Right ventricle myocardium inferior (tissue), 1 donor: ENCODE measurements around the gene RAB6B. TPM values are rescaled to one million over a fixed set of nuclear protein-coding genes. Genes with fewer than 3 reads are reported as not detected.

Source experiments
- ATAC-seq: fragments of 200-7000 bp; cut with Tn5 transposase; one replicate; pipeline ENCODE4 v1.9.1; 2020; ENCODE audit warnings: mild to moderate bottlenecking, moderate library complexity
- DNase-seq: peaks from one replicate; pipeline ENCODE4 v3.0.0; 2021; ENCODE audit errors: missing footprints
- intact Hi-C: fragments of 100-400 bp; cut with DNase I; formaldehyde crosslinking; loops from one replicate; pipeline ENCODE4 v1.11.0; 2022
- total RNA-seq: library from RNA; stranded (reverse); fragmentation: NEBNext Ultra II Directional; extraction: Animal tissue kit (Norgen Biotek cat#: 25700); gene quantifications from one replicate; pipeline ENCODE4 v1.2.1, GENCODE V29; 2021
- donor health status: DM: no; HTN: yes; CAD: no; lungs with severe emphysema.

Gene RAB6B
- total RNA-seq, 1 donor from 2014 or later = 58.8 TPM

DNA sequence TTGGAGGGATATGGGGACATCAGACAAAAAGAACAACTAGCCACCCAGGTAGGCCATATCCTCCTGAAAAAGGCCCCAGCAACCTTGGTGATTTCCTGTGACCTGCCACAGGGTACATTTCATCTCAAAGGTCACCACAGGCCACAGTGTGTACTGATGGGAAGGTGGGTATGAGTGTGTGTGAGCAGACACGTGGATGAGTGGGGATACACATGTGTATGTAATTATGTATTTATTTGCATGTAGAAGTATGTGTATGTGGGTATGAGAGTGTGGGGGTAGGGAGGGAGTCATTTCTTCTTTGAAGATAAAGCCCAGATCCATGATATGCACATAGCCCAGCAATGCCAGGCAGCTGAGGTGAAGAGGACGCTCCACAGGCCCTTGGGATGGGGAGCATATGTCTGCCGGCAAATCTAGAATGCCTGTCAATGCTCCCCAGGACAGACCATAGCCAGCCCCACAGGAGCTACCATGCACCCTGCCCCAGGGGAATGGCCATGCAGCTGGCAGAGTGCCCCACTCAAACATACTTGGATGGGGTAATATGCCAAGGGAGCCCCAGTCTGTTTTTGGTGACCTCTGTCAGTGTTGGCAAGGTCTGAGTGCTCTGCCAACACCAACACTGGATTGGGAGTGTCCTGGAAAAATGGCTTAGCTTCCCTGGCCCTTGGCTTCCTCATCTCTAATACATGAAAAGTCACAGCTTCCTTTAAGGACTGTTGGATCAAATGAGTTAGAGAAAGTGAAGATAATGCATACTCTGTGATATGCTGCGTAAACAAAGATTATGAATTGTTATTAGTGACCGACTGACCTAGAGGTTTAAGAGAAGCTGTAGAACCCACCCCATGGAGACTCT is 42.4 kb downstream of the RAB6B start:
- DNase-seq = no peak
- ATAC-seq = peak; percentile 43
- intact Hi-C loops = no loop called here

DNA sequence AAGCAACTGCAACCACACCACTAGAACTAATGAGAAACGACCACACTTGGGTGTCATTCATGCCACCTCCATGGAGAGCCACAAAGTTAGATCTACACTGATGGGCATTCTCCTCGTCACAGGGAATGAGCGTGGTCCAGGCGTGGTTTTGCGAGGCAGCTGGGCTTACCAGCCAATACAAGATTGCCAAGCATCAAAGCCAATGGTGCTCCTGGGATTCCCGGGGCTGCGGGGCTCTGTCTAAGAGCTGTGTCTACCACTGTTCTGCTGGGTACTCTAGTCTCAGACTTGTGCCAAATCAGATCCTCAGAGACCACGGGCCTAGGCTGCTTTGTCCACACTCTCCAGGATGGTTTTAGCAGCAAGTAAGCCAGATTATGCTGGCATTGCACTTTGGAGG is 43.8 kb downstream of the RAB6B start:
- DNase-seq (no peak), ATAC-seq (no peak)
- intact Hi-C loops = no loop called here

DNA sequence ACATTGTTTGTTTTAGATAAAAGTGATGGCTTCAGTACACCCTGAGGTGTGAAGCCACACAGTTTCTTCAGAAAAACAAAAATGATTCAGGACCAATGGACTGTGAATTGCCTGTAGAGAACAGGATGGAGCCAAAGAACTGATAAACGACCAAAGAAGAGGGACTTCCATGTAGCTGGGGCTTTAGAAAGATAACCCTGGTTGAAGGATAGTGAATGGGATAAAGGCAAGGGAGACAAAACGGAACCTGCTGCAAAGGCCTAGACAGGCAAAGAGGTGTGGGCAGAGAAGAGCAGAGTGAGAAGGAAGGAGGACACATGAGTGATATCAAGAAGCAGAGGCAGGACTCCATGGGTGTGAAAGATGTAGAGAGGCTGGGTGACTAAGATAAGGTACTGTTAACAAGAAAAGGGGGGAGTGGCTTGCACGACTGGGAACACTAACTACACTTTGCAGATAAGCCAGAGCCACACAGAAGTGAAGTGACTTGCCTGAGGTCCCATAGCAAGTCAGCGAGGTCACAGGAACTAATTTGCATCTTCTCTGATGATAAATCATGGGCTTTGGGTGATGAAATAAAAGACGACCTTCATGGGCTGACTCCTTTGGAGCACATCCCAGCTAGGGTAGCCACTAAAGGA is 44.3 kb downstream of the RAB6B start:
- intact Hi-C loops = no loop called here
- ATAC-seq = no peak
- no peak for DNase-seq

DNA sequence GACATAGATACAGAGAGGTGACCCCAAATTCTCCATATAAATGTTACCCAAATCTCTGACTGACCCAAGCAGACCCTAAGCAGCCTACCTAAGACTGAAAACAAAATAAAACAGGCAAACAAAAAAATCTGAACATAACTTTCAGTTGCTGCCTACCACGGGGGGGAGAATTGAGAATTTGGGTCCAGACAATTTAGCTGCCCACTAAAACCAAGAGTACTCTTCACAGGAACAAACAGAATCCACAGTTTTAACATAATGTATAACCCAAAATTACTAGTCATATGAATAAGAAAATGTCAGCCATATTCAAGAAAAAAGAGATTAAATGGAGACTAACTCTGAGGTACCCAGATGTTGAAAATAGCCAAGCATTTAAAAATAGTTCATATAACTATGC is 45.6 kb downstream of the RAB6B start:
- DNase-seq = no peak
- intact Hi-C loops = no loop called here
- ATAC-seq = no peak

DNA sequence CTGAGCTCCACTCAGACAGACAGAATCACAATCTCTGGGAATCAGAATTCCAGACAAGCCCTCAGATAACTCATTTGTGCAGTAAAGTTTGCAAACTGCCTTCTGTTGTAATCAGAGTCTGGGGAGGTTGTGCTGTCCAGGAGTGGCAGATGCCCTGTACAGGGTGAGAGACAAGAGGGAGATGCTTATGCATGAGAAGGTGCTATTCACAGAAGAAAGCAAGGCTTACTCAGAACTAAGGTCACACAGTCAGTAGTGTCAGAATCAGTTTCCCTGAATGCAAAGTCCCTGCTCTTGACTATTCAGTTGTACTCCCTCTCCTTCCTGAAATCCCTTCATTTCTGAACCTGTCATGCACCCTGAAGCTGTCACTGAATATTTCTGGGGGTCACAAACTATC is 46.3 kb downstream of the RAB6B start:
- intact Hi-C loops = no loop called here
- DNase-seq = no peak
- no peak for ATAC-seq

GRCh38 chr3:133845127-133845526 is 50.6 kb downstream of the RAB6B start:
- DNase-seq (no peak), ATAC-seq (no peak)
- intact Hi-C loops = no loop called here

GRCh38 chr3:133843634-133844033 is 52.0 kb downstream of the RAB6B start:
- DNase-seq = no peak
- intact Hi-C loops = no loop called here
- ATAC-seq = peak; percentile 59

GRCh38 chr3:133842158-133842557 is 53.5 kb downstream of the RAB6B start:
- intact Hi-C loops = no loop called here
- ATAC-seq = no peak
- DNase-seq = no peak

- intact Hi-C loops = no loop called here
- ATAC-seq (no peak), DNase-seq (no peak)
These were observed 54.5 kb downstream of the RAB6B start for GRCh38 chr3:133841196-133841595.

DNA sequence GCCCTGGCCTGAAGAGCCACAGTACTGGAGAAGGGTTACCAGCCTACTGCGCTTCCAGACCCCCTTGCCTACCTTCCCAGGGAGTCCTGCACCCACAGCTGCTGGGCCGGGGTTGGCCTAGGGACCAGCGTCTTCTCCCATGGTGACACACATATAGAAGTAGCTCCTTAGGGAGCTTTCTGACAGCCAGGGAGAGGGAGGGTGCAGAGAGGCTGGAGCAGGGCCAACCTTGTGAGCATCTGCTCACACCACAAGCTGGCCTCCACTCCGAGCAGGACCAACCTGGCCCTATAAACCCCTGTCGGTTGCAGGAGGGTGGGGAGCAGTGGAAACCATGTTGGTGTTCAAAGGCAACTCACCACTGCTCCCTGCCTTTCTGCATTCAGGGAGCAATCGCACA is 54.9 kb downstream of the RAB6B start:
- no peak for ATAC-seq
- DNase-seq = no peak
- intact Hi-C loops = no loop called here

- intact Hi-C loops = no loop called here
- no peak for DNase-seq
These were observed 55.5 kb downstream of the RAB6B start for GRCh38 chr3:133840055-133840737.

DNA sequence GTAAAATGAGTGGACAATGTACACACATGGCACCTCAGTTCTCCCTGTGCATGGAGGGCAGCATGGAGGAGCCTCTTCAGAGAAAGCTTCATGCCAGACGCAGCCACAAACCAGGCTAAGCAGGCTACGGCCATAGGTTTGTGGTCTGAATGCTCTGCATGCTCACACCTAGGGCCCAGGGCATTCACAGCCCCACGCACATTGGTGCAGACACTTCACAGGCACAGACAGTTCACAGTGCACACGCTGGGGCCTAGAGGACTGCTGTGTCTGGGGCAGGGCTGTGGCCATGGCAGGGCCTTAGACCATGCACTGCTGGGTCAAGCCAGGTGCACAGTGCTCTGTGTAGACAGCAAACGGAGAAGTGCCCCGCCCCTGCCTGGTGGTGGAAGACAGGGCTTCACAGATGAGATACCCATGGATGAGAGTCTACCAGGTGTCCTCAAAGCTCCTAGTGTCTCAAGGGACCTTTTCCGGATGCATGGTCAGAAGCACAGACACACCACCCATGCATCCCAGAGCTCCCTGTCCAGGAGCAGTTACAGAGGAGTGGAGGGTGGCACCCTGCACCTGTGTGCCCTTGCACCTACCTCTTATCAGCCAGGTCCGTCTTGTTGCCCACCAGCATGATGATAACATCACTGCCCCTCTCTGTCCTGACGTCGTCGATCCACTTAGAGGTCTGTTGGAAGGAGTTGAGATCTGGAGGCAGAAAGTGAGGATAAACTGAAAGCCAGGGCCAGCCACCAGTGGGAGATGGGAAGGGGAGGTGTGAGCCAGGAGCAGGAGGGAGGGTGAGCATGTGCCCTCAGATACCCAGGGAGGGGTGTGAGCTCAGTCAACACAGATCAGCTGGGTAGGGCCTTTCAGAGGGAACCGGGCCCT is 56.5 kb downstream of the RAB6B start:
- DNase-seq (no peak), ATAC-seq (no peak)
- intact Hi-C loops = no loop called here

More at GRCh38 chr3:133840055-133840737, 55.5 kb downstream of the RAB6B start:
- ATAC-seq = no peak

DNA sequence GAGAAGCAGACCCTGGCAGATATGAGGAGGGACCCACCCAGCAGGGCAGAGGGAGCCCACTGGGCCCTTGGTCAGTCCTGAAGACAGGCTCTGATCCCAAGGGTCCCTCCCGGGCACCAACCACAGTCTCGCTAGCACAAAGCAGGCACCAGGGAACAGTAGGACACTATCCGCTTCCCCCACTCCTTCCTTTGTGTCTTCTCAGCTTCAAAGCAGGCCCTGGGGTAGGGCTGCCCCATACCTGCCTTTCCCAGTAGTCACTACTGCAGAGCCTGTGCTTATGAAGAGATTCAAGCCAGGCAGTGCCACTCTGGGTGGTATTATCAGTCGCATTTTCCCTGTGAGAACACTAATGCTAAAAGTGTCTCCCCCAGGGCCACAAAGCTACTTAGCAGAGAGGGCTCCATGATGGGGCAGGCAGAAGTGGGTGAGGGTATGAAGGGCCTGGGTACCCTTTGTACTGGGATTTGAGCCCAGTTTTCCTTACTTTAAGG is 57.3 kb downstream of the RAB6B start:
- no peak for ATAC-seq
- no peak for DNase-seq
- intact Hi-C loops = no loop called here

GRCh38 chr3:133837487-133838295 is 58.0 kb downstream of the RAB6B start:
- intact Hi-C loops = no loop called here
- ATAC-seq (no peak), DNase-seq (peak; percentile 67)

DNA sequence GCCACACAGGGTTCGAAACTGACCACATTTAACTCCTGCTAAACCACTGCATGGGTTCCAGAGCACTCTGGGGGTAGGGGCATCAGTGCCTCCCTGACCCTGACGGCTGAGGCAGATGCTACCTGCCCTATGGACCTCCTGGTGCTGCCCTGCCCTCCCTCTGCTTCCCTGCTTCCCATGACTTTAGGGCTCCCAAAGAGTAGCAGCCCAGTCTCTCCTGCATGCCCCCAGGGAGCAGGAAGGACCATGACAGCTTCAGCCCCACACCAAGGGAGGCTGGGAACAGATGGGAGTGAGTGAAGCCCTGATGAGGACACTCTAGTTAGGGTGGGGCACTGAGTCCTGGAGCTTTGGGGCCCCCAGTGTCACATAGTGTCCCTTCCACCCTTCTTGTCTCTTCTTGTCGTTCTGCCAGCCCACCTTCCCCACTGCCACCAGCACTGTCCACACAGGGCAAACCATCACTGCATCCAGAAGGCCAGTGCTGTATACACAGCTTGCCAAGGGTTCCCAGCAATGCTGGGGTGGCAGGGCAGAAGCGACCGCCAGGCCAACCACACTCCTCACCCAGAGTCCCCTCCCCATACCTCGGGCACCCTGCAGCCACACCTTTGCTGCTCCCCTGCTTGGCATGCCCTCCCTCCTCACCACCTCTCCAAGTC is 59.1 kb downstream of the RAB6B start:
- peak; percentile 37 for DNase-seq
- ATAC-seq = no peak
- intact Hi-C loops = no loop called here

DNA sequence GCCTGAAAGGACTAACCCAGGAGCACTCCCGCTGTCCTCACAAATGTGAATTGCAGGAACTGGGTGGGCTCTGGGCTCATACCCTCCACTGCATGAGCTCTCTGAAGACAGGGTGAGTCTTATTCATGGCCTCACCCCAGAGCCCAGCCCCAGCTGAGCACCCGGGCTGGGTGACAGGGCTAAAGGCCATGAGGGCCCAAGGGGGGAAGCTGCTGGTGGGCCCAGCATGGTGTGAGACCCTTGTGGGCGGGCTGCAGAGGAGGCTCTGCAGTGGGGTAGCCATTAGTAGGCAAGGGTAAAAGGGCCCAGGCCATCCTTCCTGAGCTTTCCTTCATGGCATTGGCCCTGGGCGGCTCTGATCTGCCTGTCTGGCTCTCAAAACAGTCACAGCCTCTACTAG is 59.7 kb downstream of the RAB6B start:
- ATAC-seq = no peak
- intact Hi-C loops = no loop called here
- DNase-seq = peak; percentile 69

DNA sequence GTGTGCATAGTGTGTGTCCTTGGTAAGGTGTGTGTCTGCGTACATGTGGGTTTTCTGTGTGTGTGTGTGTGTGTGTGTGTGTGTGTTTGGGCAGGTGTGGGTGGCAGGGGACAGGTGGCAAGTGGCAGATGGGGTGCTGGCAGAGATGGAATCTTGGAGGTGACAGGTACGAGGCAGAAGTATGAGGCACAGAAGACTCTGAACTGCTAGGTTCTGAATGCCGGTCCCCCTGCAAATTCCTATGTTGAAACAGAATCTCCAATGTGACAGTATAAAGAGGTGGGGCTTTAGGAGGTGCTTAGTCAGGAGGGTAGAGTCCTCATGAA is 60.3 kb downstream of the RAB6B start:
- intact Hi-C loops = no loop called here
- DNase-seq = no peak
- ATAC-seq = no peak
